WTC11 (cell line): ENCODE results near the gene NGF. TPM values are rescaled to one million over a fixed set of nuclear protein-coding genes. Genes with fewer than 3 reads are reported as not detected.

Experiments used
- ATAC-seq: fragments of 200-7000 bp; cut with Tn5 transposase; 2 replicates; pipeline ENCODE4 v1.10.0; 2021; ENCODE audit warnings: mild to moderate bottlenecking, moderate library complexity
- CTCF ChIA-PET: fragments of 300-600 bp; sonication (Branson Sonifier 250); formaldehyde crosslinking; loops from one replicate; lab custom pipeline; 2021; ENCODE audit warnings: antibody characterized with exemption; lab: Charles Lee
- POLR2A ChIA-PET: fragments of 350-600 bp; sonication (Branson Sonifier 250); formaldehyde crosslinking; loops from one replicate; lab custom pipeline; 2021; ENCODE audit warnings: antibody characterized with exemption; lab: Charles Lee
- DNase-seq: peaks from one replicate; pipeline ENCODE4 v3.0.0; 2021; ENCODE audit warnings: low spot score
- H3K27ac Mint-ChIP-seq: 2 replicates; pipeline ENCODE4 v1.8.0; 2021; ENCODE audit warnings: mixed read lengths
- H3K27me3 Mint-ChIP-seq: 2 replicates; pipeline ENCODE4 v1.8.0; 2021; ENCODE audit warnings: low read depth, mild to moderate bottlenecking, moderate library complexity, mixed read lengths
- H3K36me3 Mint-ChIP-seq: 2 replicates; pipeline ENCODE4 v1.8.0; 2021; ENCODE audit warnings: mixed read lengths
- H3K4me1 Mint-ChIP-seq: 2 replicates; pipeline ENCODE4 v1.8.0; 2022; ENCODE audit warnings: mixed read lengths
- H3K4me3 Mint-ChIP-seq: 2 replicates; pipeline ENCODE4 v1.8.0; 2021; ENCODE audit warnings: mild to moderate bottlenecking, moderate library complexity, mixed read lengths
- H3K9me3 Mint-ChIP-seq: 2 replicates; pipeline ENCODE4 v1.8.0; 2021; ENCODE audit warnings: mixed read lengths
- CREM ChIP-seq: sonication (generic); formaldehyde crosslinking; IDR thresholded peaks from 2 replicates; pipeline ENCODE4 v1.8.1; 2022; ENCODE audit warnings: mild to moderate bottlenecking, missing genetic modification reagents, moderate library complexity
- ESRRA ChIP-seq: sonication (generic); formaldehyde crosslinking; IDR thresholded peaks from 2 replicates; pipeline ENCODE4 v1.8.1; 2022; ENCODE audit warnings: mild to moderate bottlenecking, missing genetic modification reagents, borderline replicate concordance
- FOXP1 ChIP-seq: sonication (generic); formaldehyde crosslinking; IDR thresholded peaks from 2 replicates; pipeline ENCODE4 v1.8.0; 2022; ENCODE audit warnings: missing genetic modification reagents, mild to moderate bottlenecking, moderate library complexity, borderline replicate concordance
- GTF2I ChIP-seq: fragments of 250-450 bp; sonication (Bioruptor Pico); conservative IDR thresholded peaks from 2 replicates; pipeline ENCODE4 v1.4.0; 2021; ENCODE audit warnings: mild to moderate bottlenecking
- HMGA2 ChIP-seq: fragments of 250-450 bp; sonication (Bioruptor Pico); IDR thresholded peaks from 2 replicates; pipeline ENCODE4 v1.4.0; 2021; ENCODE audit warnings: mild to moderate bottlenecking, moderate library complexity
- NFATC4 ChIP-seq: fragments of 250-450 bp; sonication (Bioruptor Pico); IDR thresholded peaks from 2 replicates; pipeline ENCODE4 v1.9.0; 2021; ENCODE audit warnings: mild to moderate bottlenecking
- NFYB ChIP-seq: sonication (generic); formaldehyde crosslinking; conservative IDR thresholded peaks from 2 replicates; pipeline ENCODE4 v1.8.0; 2022; ENCODE audit warnings: low read depth, missing genetic modification reagents
- NR1H2 ChIP-seq: sonication (generic); formaldehyde crosslinking; IDR thresholded peaks from 2 replicates; pipeline ENCODE4 v1.9.0; 2021; ENCODE audit warnings: mild to moderate bottlenecking, moderate library complexity, missing genetic modification reagents
- NR3C1 ChIP-seq: sonication (generic); formaldehyde crosslinking; conservative IDR thresholded peaks from 2 replicates; pipeline ENCODE4 v1.8.1; 2023; ENCODE audit warnings: low read depth, mild to moderate bottlenecking, missing genetic modification reagents
- RELA ChIP-seq: sonication (generic); formaldehyde crosslinking; IDR thresholded peaks from 2 replicates; pipeline ENCODE4 v1.8.1; 2022; ENCODE audit warnings: missing genetic modification reagents, mild to moderate bottlenecking, borderline replicate concordance
- SMAD3 ChIP-seq: sonication (generic); formaldehyde crosslinking; IDR thresholded peaks from 2 replicates; pipeline ENCODE4 v1.8.0; 2022; ENCODE audit warnings: missing genetic modification reagents, mild to moderate bottlenecking, borderline replicate concordance
- ZNF219 ChIP-seq: sonication (generic); formaldehyde crosslinking; IDR thresholded peaks from 2 replicates; pipeline ENCODE4 v1.8.0; 2023; ENCODE audit warnings: missing genetic modification reagents, mild to moderate bottlenecking, borderline replicate concordance
- ZNF416 ChIP-seq: fragments of 250-450 bp; sonication (Bioruptor Pico); IDR thresholded peaks from 2 replicates; pipeline ENCODE4 v1.9.0; 2021; ENCODE audit warnings: mild to moderate bottlenecking, inconsistent platforms
- ZNF423 ChIP-seq: fragments of 250-450 bp; sonication (Bioruptor Pico); IDR thresholded peaks from 2 replicates; pipeline ENCODE4 v2.1.2; 2022; ENCODE audit warnings: mild to moderate bottlenecking, moderate library complexity
- ZNF671 ChIP-seq: fragments of 250-450 bp; sonication (Bioruptor Pico); IDR thresholded peaks from 2 replicates; pipeline ENCODE4 v1.8.0; 2021; ENCODE audit warnings: mild to moderate bottlenecking
- total RNA-seq: library from RNA; stranded (reverse); gene quantifications from 3 replicates; pipeline ENCODE4 v1.2.3, GENCODE V29; 2021
- TF ChIP-seq, protein P1 (sequence below): sonication (generic); formaldehyde crosslinking; IDR thresholded peaks from 2 replicates; pipeline ENCODE4 v1.8.0; 2022; ENCODE audit warnings: mild to moderate bottlenecking, missing genetic modification reagents
- TF ChIP-seq, protein P2 (sequence below): fragments of 250-450 bp; sonication (Bioruptor Pico); IDR thresholded peaks from 2 replicates; pipeline ENCODE4 v1.8.0; 2021; ENCODE audit warnings: mild to moderate bottlenecking
- TF ChIP-seq, protein P3 (sequence below): sonication (generic); formaldehyde crosslinking; IDR thresholded peaks from 2 replicates; pipeline ENCODE4 v1.8.0; 2022; ENCODE audit warnings: mild to moderate bottlenecking, missing genetic modification reagents
- TF ChIP-seq, protein P4 (sequence below): sonication (generic); formaldehyde crosslinking; IDR thresholded peaks from 2 replicates; pipeline ENCODE4 v1.8.1; 2023; ENCODE audit warnings: mild to moderate bottlenecking, missing genetic modification reagents
- TF ChIP-seq, protein P5 (sequence below): sonication (generic); formaldehyde crosslinking; IDR thresholded peaks from 2 replicates; pipeline ENCODE4 v1.8.1; 2023; ENCODE audit warnings: mild to moderate bottlenecking, moderate library complexity, missing genetic modification reagents

The NGF gene
- total RNA-seq, 1 experiment from 2014 or later, result 0.55 TPM

DNA sequence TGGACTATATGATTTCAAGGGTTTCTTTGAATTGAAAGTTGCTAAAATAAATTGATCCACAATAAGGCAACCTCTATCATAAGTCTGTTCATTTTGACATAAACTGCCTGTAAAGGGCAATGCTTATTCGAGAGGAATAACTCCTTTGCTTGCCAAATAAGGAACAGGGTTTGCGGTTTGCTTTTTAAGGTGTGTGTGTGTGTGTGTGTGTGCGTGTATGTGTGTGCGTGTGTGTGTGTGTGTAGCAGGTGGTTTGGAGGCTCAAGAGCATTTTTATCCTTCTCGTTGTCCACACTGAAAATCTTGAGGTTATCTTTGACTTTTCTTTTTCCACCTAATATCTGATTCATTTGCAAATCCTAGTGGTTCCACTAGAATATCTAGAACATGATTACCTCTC is 13.1 kb upstream of the NGF start:
- ATAC-seq (no peak), DNase-seq (no peak)
- CTCF ChIA-PET, result no interaction called here
- Mint-ChIP-seq H3K4me3 (no peak overlapping the region), H3K36me3 (no peaks in the 10 kb centered on the region), H3K27me3 (no peaks in the 10 kb centered on the region; the same call in 1 of the 2 replicates), H3K4me1 (0 out of 2 replicates have a peak, but pooled peaks cover 5% of the 10 kb centered on the region), H3K27ac (no peak overlapping the region), H3K9me3 (no peaks in the 10 kb centered on the region)
- TF ChIP-seq, protein P1, sequence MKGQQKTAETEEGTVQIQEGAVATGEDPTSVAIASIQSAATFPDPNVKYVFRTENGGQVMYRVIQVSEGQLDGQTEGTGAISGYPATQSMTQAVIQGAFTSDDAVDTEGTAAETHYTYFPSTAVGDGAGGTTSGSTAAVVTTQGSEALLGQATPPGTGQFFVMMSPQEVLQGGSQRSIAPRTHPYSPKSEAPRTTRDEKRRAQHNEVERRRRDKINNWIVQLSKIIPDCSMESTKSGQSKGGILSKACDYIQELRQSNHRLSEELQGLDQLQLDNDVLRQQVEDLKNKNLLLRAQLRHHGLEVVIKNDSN (CRISPR knock-in tag), result no peak
- TF ChIP-seq NFYB (CRISPR knock-in tag), result no peak
- TF ChIP-seq ESRRA (CRISPR knock-in tag), result no peak
- TF ChIP-seq ZNF423 (CRISPR knock-in tag), result no peak
- TF ChIP-seq ZNF219 (CRISPR knock-in tag), result no peak
- TF ChIP-seq, protein P2, sequence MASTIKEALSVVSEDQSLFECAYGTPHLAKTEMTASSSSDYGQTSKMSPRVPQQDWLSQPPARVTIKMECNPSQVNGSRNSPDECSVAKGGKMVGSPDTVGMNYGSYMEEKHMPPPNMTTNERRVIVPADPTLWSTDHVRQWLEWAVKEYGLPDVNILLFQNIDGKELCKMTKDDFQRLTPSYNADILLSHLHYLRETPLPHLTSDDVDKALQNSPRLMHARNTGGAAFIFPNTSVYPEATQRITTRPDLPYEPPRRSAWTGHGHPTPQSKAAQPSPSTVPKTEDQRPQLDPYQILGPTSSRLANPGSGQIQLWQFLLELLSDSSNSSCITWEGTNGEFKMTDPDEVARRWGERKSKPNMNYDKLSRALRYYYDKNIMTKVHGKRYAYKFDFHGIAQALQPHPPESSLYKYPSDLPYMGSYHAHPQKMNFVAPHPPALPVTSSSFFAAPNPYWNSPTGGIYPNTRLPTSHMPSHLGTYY (CRISPR knock-in tag), result no peak
- TF ChIP-seq CREM (CRISPR knock-in tag), result no peak
- POLR2A ChIA-PET, result interaction anchor here (1.2 kb wide), 1 partner anchor 18 kb away, joined by 3 read pairs; no protein-coding TSS in a partner anchor

- Mint-ChIP-seq H3K27ac (no peak overlapping the region), H3K4me1 (peaks cover 5% of the 10 kb centered on the region; the same call in 1 of the 2 replicates), H3K9me3 (no peaks in the 10 kb centered on the region), H3K4me3 (no peak overlapping the region), H3K36me3 (no peaks in the 10 kb centered on the region), H3K27me3 (no peaks in the 10 kb centered on the region; the same call in 1 of the 2 replicates)
- POLR2A ChIA-PET, result no interaction called here
- no peak for DNase-seq
- TF ChIP-seq, protein P3, sequence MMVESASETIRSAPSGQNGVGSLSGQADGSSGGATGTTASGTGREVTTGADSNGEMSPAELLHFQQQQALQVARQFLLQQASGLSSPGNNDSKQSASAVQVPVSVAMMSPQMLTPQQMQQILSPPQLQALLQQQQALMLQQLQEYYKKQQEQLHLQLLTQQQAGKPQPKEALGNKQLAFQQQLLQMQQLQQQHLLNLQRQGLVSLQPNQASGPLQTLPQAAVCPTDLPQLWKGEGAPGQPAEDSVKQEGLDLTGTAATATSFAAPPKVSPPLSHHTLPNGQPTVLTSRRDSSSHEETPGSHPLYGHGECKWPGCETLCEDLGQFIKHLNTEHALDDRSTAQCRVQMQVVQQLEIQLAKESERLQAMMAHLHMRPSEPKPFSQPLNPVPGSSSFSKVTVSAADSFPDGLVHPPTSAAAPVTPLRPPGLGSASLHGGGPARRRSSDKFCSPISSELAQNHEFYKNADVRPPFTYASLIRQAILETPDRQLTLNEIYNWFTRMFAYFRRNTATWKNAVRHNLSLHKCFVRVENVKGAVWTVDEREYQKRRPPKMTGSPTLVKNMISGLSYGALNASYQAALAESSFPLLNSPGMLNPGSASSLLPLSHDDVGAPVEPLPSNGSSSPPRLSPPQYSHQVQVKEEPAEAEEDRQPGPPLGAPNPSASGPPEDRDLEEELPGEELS (CRISPR knock-in tag), result no peak
- no peak for TF ChIP-seq HMGA2
- TF ChIP-seq GTF2I (CRISPR knock-in tag), result no peak
- no peak for TF ChIP-seq ZNF416 (CRISPR knock-in tag)
- TF ChIP-seq NFYB (CRISPR knock-in tag), result no peak
- TF ChIP-seq NFATC4, result no peak
- TF ChIP-seq NR1H2 (CRISPR knock-in tag), result no peak
- no peak for TF ChIP-seq FOXP1 (CRISPR knock-in tag)
- no peak for TF ChIP-seq RELA (CRISPR knock-in tag)
- no peak for TF ChIP-seq NR3C1 (CRISPR knock-in tag)
- no peak for TF ChIP-seq ZNF671
- TF ChIP-seq, protein P4, sequence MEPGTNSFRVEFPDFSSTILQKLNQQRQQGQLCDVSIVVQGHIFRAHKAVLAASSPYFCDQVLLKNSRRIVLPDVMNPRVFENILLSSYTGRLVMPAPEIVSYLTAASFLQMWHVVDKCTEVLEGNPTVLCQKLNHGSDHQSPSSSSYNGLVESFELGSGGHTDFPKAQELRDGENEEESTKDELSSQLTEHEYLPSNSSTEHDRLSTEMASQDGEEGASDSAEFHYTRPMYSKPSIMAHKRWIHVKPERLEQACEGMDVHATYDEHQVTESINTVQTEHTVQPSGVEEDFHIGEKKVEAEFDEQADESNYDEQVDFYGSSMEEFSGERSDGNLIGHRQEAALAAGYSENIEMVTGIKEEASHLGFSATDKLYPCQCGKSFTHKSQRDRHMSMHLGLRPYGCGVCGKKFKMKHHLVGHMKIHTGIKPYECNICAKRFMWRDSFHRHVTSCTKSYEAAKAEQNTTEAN (CRISPR knock-in tag), result no peak
- TF ChIP-seq SMAD3, result no peak
- no peak for TF ChIP-seq CREM (CRISPR knock-in tag)
- TF ChIP-seq, protein P5, sequence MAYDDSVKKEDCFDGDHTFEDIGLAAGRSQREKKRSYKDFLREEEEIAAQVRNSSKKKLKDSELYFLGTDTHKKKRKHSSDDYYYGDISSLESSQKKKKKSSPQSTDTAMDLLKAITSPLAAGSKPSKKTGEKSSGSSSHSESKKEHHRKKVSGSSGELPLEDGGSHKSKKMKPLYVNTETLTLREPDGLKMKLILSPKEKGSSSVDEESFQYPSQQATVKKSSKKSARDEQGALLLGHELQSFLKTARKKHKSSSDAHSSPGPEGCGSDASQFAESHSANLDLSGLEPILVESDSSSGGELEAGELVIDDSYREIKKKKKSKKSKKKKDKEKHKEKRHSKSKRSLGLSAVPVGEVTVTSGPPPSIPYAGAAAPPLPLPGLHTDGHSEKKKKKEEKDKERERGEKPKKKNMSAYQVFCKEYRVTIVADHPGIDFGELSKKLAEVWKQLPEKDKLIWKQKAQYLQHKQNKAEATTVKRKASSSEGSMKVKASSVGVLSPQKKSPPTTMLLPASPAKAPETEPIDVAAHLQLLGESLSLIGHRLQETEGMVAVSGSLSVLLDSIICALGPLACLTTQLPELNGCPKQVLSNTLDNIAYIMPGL, result no peak
- CTCF ChIA-PET, result interaction anchor here (0.9 to 1.1 kb wide), 2 partner anchors 10 to 51 kb away, joined by 3 read pairs; no protein-coding TSS in a partner anchor
- ATAC-seq, result no peak
Observed at GRCh38 chr1:115348636-115349035, 10.6 kb upstream of the NGF start.
